Fibroblast of peridontal ligament (primary cell): ENCODE data around the gene ZNF276.
A peak's percentile ranks its signal among the peaks of the same experiment; 100 is the strongest.

Experiments
- DNase-seq: peaks from one replicate; pipeline ENCODE4 v3.0.0-alpha.2; 2010; ENCODE audit errors: extremely low read depth

Gene ZNF276

DNA sequence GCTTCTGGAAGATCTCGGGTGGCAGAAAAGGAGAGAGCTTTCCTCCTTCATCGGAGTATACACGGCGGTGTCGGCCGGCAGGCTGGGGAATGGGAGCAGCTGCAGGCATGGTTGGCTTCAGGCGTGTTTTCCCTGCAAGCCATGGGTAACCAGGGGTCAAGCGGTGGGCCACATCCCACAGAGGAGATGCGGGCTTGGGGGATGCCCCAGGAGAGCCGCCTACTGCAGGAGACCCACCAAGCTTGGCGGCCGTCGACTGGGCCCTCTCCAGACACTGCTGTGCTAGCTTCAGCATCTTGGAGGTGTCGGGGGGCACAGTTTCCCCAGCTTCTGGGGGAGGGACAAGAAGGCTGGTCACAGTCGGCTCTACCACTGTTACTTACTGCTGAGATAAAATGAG is 4.8 kb upstream of the ZNF276 start:
- no peak for DNase-seq

DNA sequence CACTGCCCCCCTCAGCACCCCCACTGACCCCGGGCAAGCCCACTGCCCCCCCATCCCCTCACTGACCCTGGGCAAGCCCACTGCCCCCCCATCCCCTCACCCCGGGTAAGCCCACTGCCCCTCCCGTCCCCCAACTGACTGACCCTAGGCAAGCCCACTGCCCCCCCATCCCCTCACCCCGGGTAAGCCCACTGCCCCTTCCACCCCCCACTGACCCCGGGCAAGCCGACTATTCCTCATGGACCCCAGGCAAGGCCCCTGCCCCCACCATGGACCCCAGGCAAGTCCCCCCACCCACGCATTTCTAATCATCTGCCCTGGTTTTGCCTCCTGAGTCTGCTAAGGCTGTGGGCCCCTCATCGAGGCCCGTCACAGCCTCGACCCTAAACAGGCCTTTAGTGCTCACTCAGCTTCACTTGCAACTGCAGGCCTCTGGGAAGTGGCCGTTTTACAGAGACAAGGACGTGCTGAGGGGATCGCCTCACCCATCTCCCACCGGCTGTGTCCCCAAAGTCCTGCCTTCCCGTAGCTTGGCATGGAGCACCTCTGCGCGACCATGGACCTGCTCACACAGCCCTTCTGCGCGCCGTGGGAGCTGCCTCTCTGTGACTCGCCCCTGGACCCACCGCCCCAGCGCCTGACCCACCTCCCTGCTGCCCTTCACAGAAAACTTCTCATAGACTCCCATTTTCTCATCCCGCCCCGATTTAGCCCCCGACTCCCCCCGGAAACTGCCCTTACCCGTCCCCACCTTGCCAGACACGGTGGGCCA is 4.2 kb upstream of the ZNF276 start:
- DNase-seq: no peak

DNA sequence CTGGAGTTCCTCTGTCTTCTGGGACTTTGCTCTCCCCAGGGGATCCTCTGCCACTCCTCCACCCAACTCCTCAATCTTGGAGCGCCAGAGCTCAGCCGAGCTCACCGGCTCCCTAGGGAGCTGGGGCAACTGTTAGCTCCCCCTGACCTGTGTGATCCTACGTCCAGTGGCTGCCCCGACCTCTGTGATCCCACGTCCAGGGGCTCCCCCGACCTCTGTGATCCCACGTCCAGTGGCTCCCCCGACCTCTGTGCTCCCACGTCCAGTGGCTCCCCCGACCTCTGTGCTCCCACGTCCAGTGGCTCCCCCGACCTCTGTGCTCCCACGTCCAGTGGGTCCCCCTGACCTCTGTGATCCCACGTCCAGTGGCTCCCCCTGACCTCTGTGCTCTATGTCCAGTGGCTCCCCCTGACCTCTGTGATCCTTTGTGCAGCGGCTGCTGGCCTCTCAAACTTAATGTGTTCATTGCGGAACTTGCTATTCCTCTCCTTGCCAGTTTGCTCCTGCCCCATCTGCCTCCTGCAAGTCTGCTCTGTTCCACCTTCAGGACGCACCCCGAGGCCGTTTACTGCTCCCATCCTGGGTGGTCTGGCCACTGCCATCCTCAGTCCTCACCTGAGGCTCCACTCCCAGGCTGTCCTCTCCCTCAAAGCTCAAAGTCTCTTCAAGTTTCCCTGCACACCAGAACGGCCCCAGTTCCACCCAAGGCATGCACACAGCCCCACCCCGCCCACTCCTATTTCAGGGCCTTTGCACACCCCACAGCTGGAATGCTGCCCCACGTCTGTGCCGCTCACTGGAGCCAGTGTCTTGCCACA is 3.4 kb upstream of the ZNF276 start:
- DNase-seq: no peak

DNA sequence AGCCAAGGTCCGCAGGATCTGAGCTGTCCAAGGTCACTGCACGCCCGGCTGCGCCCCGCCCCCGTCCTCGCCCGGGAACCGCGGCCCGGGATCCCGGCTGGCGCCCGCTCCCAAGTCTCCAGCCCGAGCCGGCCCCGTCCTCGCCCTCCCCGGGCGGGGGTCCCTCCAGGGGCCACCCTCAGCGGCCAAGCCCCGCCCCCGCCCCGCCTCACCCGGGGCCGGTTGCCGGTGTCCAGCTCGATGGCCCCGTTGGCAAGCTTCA is 855 bp upstream of the ZNF276 start:
- DNase-seq: no peak

DNA sequence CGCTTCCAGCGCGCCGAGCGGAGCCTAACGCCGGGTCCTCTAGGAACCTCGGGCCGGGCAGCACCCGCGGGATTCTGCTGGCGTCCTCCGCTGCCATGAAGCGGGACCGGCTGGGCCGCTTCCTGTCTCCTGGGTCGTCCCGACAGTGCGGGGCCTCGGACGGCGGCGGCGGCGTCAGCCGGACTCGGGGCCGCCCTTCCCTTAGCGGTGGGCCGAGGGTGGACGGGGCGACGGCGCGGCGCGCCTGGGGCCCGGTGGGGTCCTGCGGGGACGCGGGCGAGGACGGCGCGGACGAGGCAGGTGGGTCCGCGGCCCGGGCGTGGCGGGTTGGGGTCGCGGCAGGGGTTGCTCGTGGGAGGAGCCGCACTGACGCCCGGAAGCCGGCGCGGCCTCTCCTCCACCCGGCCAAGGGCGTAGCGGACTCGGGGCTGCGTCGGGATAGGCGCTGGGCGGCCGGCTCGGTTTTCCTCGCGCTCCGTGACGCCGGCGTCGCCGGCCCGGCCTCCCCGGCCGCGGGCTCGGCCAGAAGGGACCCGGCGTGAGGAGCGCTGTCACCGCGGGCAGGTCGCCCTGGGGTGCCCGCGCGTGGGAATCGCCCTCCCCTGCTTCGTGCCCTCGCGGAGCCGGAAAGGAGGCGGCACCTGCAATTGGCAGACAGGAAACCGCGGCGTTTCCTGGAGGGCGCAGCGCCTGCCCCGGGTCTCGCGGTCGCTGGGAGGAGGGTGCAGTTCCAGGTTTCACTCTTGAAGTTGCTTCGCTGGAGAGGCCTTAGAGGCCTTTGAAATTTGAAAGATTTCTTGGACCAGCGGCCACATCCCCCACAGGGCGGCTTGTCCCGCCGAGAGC is 432 bp downstream of the ZNF276 start:
- peak; percentile 49 for DNase-seq

DNA sequence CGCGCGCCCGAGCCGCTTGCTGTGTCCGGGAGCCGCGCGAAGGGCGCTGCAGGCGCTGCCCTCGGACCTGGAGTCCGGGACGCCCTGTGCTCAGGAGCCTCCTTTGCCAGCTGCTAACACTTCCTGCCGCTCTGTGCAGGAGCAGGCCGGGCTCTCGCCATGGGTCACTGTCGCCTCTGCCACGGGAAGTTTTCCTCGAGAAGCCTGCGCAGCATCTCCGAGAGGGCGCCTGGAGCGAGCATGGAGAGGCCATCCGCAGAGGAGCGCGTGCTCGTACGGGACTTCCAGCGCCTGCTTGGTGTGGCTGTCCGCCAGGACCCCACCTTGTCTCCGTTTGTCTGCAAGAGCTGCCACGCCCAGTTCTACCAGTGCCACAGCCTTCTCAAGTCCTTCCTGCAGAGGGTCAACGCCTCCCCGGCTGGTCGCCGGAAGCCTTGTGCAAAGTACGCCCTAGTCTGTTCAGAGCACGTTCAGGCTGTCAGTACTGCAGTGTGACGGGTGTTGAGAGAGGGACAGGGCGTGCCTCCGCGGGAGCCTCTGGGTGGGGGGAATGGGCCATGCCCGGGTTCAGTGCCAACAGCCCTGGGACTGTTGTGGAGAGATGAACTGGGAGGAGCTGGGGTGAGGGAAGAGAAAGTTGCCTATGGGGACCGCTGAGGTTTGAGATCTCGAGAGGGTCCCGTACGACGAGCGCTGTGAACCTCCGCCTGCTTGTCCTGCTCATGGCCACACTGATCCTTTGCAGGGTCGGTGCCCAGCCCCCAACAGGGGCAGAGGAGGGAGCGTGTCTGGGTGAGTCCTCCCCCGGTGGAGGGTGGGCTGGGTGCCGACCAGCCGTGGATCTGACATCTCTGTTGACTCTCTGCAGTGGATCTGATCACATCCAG is 1.3 kb downstream of the ZNF276 start:
- no peak for DNase-seq

DNA sequence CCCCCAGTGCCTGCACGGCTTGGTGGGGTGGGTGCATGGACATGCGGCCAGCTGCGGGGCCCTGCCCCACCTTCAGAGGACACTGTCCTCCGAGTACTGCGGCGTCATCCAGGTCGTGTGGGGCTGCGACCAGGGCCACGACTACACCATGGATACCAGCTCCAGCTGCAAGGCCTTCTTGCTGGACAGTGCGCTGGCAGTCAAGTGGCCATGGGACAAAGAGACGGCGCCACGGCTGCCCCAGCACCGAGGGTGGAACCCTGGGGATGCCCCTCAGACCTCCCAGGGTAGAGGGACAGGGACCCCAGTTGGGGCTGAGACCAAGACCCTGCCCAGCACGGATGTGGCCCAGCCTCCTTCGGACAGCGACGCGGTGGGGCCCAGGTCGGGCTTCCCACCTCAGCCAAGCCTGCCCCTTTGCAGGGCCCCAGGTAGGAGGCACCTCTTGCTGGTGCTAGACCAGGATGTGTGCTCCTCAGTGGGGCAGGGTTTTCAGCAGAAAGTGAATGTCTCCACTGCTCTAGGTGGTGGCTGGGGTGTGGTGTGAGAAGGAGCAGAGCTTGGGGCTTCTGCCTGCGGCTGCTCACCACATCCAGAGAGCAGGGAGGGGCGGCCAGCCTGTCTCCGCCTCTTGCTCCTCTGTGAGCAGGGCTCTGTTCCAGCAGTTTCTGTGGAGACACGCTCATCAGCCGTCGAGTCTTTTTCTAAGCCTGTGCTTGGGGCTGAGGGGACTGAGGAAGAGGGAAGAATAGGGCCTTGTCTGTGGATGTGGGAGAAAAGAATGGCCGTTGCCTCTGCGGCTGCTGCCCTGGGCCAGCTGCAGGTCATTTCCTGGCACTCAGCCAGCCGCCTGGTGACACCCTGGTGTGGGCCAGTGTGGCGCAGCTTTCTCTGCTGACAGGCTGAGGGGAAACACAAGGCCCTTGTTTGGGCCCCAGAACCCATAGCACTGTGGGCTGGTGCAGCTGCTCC is 2.2 kb downstream of the ZNF276 start:
- DNase-seq: no peak

DNA sequence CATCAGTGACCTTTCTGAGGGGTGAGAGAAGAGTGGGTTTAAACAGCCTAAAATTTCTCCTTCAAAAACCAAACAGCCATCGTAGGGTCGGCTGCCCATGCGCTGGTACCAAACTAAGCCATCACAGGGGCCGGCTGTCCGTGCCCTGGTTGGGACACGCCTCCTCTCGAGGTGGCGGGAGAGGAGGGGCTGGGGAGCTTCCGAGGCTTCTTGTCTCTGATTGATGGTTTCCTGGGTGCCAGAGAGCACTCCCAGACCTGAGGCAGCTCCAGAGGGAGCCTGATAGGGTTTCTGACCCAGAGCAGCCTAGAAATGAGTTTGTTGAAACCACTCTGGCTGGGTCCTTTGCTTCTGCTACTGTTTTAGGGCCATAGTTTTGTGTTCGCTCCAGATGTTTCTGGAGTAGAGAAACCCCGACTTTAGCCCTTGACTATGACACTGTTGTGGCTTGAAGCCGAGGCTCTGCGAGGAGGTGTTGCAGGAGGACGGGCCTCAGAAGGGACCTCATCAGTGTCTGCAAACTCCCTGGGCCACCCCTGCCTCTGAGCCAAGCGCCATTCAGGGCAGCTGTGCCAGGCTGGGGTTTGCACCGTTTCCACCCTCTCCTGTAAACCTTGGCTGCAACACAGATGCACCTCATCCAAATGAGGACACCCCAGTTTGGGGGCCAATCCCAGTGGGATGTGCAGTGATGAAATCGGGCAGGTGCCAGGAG is 6.2 kb downstream of the ZNF276 start:
- DNase-seq: no peak

DNA sequence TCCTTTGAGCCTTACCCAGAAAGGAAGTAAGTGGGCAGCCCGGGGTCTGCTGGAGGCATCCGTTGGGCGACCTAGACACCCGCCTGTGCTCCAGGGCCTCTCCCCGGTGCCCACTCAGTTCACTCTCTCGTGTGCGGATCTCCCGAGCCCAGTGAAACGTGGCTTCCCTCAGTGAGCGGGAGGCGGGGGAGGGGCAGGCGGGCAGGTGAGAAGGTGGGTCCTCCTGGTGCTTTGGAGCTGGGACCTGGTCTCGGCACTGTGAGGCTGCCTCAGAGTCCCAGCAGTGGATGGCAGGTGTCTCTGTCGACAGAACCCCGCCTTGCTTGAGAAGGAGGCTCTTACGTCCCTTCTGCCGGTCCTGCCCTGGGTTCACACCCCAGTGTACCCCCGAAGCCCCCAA is 8.0 kb downstream of the ZNF276 start:
- DNase-seq: no peak

DNA sequence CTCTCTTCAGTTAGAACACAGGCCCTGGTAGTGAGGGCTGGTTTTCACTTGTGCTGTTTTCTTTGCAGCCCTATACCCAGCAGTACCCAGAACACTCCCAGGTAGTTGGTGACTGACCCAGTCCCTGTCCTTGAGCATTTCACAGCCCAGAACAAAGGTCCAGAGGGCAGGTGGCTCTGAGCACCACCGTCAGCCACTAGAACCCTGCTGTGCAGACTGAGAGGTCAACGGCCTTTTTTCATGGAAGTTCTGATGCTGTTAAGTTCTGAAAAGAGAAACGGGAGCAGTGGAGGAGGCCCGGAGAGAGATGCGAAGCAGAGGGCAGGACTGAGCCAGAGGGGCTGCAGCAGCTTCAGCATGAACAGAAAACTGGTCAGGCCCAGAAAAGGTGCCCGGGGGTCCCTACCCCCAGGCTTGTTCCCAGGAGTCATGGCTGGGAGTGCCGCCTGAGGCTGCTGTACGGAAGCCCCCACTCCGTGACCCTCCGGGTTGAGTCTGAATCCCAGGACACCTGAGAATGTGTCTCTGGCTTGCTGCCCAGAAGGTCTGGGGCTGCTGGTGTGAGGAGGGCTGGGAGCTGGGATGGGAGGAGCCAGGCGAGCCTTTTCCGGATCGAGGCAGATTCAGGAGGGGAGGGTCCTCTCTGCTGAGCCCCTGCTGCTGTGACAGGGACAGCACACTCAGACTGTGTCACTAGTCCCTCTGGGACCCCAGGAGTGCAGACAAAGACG is 8.7 kb downstream of the ZNF276 start:
- DNase-seq: no peak

DNA sequence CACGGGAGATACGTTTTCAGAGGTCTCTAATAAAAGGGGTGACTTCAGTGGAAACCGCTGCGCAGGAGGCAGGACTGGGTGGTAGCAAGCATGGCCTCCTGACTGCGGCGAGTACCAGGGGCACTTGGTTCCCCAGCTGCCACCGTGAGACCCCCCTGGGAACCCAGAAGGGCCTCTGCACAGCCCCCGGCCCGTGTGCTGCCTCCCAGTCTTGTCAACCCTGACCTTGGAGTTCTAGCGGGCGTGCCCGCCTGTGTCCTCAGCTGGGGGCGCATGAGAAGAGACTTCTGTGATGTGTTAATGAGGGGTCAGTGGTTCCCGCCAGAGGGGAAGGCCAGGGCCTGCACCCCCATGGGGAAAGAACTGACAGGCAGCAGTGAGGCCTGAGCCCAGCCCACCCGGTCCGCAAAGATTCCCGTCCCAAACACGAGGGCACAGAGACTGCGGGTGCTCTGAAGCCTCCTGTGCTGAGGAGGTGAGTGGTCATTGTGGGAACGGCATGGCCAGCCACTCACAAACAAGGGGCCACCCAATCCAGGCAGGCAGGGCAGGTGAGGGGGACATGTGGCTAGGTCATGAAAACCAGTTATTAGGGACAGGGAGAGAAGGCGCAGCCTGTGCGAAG is 9.4 kb downstream of the ZNF276 start:
- no peak for DNase-seq

DNA sequence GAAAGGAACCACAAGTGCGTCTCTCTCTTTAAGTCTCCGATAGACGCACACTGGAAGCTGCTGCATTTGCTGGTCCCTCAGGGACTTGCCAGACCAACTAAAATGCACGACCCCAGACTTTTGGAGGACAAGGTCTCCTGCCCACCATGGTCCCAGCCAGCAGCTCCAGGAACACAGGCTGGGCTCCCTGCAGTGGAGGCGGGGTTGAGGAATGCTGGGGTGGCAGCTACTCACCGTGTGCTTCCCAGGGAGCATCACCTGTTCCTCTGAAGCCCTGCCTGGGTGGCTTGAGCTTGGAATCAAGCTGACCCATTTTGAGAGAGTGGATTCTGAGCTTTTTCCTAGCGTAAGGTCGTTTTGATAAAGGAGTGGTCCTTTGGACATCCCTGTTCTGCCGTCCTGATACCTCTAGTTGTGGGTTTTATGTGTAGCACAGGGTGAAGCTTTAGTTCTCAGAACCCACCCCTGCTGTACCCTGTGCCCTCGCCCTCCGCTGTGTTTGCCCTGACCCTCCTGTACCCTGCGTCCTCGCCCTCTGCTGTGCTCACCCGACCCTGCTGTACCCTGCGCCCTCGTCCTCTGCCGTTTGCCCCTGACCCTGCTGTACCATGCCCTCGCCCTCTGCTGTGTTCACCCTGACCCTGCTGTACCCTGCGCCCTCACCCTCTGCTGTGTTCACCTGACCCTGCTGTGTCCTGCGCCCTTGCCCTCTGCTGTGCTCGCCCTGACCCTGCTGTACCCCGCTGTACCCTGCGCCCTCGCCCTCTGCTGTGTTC is 11.0 kb downstream of the ZNF276 start:
- DNase-seq: no peak

DNA sequence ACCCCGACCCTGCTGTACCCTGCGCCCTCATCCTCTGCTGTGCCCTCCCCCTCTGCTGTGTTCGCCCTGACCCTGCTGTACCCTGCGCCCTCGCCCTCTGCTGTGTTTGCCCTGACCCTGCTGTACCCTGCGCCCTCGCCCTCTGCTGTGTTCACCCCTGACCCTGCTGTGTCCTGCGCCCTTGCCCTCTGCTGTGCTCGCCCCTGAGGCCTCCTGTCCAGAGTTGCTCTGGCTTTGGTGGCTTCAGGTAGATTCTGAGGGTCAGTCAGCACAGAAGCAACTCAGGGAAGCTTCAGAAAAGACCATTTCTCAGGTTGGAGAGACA is 11.5 kb downstream of the ZNF276 start:
- no peak for DNase-seq

DNA sequence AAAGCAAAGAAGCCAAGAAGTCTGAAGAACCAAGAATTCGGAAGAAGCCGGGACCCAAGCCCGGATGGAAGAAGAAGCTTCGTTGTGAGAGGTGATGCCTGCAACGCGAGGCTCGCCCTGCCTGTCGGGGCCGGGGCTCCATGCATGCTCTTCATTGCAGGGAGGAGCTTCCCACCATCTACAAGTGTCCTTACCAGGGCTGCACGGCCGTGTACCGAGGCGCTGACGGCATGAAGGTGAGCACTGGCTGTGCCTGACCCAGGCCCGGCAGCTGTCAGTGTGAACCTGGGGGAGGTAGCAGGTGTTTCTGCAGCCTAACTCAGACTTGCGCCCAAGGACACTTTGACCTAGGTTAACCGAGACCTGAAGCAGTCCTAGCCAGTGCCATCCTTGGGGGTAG is 12.0 kb downstream of the ZNF276 start:
- no peak for DNase-seq

DNA sequence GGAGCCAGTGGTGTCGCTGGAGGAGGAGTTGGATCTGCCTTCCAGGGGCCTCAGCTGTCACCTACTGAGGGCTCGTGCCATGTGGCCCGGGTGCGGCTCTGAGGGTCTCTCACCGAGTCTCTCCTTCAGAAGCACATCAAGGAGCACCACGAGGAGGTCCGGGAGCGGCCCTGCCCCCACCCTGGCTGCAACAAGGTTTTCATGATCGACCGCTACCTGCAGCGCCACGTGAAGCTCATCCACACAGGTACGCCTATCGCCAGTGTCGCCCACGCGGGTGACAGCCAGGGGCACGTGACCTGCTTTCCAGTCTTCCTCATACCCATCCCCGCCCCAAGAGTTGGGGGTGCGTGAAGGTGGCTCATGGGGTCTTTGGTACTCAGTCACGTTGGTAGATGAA is 12.5 kb downstream of the ZNF276 start:
- DNase-seq: no peak

DNA sequence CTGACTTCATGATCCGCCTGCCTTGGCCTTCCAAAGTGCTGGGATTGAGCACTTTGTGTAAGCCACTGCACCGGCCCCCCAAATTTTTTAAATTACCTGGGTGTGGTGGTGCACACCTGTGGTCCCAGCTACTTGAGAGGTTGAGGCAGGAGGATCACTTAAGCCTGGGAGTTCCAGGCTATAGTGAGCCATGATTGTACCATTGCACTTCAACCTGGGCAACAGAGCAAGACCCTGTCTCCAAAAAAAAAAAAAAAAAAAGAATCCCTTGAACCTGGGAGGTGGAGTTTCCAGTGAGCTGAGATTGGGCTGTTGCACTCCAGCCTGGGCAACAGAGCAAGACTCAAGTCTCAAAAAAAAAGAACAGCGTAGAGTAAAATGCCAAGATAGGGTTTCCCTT is 15.2 kb downstream of the ZNF276 start:
- DNase-seq: no peak

DNA sequence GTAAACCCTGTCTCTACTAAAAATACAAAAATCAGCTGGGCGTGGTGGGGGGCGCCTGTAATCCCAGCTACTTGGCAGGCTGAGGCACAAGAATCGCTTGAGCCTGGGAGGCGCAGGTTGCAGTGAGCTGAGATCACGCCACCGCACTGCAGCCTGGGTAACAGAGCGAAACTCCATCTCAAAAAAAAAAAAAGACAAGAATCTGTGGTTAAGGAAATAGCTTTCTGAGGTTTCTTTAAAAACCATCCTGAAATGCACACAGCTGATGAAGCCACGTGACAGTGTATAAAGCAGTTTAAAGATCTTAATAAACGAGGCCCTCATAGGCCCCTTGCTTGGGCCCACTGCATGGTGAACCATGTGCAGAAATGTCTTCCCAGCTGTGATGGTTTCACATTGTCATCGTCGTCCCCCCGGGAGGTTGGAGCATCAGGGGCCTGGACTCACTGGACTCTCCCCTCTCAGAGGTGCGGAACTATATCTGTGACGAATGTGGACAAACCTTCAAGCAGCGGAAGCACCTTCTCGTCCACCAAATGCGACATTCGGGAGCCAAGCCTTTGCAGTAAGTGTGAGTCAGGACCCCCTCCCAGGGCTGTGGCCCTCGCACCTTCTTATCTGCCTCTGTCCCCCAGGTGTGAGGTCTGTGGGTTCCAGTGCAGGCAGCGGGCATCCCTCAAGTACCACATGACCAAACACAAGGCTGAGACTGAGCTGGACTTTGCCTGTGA is 16.2 kb downstream of the ZNF276 start:
- DNase-seq: no peak

DNA sequence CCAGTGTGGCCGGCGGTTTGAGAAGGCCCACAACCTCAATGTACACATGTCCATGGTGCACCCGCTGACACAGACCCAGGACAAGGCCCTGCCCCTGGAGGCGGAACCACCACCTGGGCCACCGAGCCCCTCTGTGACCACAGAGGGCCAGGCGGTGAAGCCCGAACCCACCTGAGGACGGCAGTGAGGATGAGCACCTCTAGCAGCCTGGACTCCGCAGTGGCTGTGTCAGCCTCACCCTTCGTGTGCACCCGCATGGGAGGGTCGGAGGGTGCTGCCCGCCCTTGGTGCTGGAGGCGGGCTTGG is 16.7 kb downstream of the ZNF276 start:
- no peak for DNase-seq
